A673 (cell line): ENCODE measurements around the gene MDH1.

Experiments
- CTCF ChIP-seq: fragments of 300-800, 200-600 bp; sonication (generic); conservative IDR thresholded peaks from 2 replicates; pipeline ENCODE4 v1.5.1; 2017; ENCODE audit warnings: low read depth, mild to moderate bottlenecking, antibody characterized with exemption, low read length, moderate library complexity, mixed read lengths
- EZH2 ChIP-seq: fragments of 200-600 bp; sonication (generic); IDR thresholded peaks from 2 replicates; pipeline ENCODE4 v1.6.1; 2017; ENCODE audit warnings: borderline replicate concordance, low read depth, mild to moderate bottlenecking, mixed read lengths, antibody characterized with exemption, low read length; ENCODE audit not compliant: poor library complexity, severe bottlenecking

GRCh38 chr2:63588385-63589147 is at the start of gene MDH1, which contains the start of gene WDPCP:
- TF ChIP-seq CTCF, result no peak
- TF ChIP-seq EZH2, result no peak
